GM12874 (cell line): Measurements from ENCODE around the gene IRF1.

Source experiments
- CTCF ChIP-seq: IDR thresholded peaks from 2 replicates; pipeline ENCODE4 v1.5.1; 2011; ENCODE audit warnings: low read depth, mild to moderate bottlenecking, control low read depth, low read length, moderate library complexity; ENCODE audit not compliant: insufficient read depth

The IRF1 gene

GRCh38 chr5:132490484-132491367 is at the start of gene IRF1:
Gene IRF1, minus strand, starts transcription at chr5:132490773. Its CDS starts 1,295 bp downstream, at chr5:132489478.
- 0 out of 2 replicates have a peak, but pooled peaks have one; percentile 8 for TF ChIP-seq CTCF

GRCh38 chr5:132540149-132540548 is 49.6 kb upstream of the IRF1 start:
- no peak for TF ChIP-seq CTCF

- TF ChIP-seq CTCF: no peak
Observed at GRCh38 chr5:132539716-132540115, 49.1 kb upstream of the IRF1 start.

GRCh38 chr5:132530946-132531345 is 40.4 kb upstream of the IRF1 start:
- TF ChIP-seq CTCF: no peak

GRCh38 chr5:132528866-132529634 is 38.5 kb upstream of the IRF1 start:
- no peak for TF ChIP-seq CTCF

GRCh38 chr5:132528021-132528420 is 37.4 kb upstream of the IRF1 start:
- no peak for TF ChIP-seq CTCF

- TF ChIP-seq CTCF: no peak
Observed at GRCh38 chr5:132526974-132527564, 36.5 kb upstream of the IRF1 start.
